SU-DHL-6 (cell line): Measurements from ENCODE around the gene CHCT1.

Source experiments
- CTCF ChIP-seq: fragments of 200-600 bp; sonication (generic); IDR thresholded peaks from one replicate; pipeline ENCODE4 v1.5.1; 2017; ENCODE audit warnings: antibody characterized with exemption, mild to moderate bottlenecking, low read length, moderate library complexity; ENCODE audit not compliant: insufficient read depth, poor library complexity, severe bottlenecking
- EZH2phosphoT487 ChIP-seq: fragments of 200-600 bp; sonication (generic), shearing (Covaris generic); conservative IDR thresholded peaks from 2 replicates; pipeline ENCODE4 v1.6.1; 2018; ENCODE audit warnings: mild to moderate bottlenecking, antibody characterized with exemption, low read length, moderate library complexity, mixed read lengths

GRCh38 chr17:60447375-60447774, 25.1 kb downstream of the CHCT1 start:
- TF ChIP-seq CTCF (no peak), EZH2phosphoT487 (no peak)
